ENCODE measurements around the gene CYB5R3.
"Not testable (repeated sequence)": the region's sequence is repeated elsewhere in the genome, so short reads cannot be mapped to it uniquely, and the experiment has no call there.

DNA sequence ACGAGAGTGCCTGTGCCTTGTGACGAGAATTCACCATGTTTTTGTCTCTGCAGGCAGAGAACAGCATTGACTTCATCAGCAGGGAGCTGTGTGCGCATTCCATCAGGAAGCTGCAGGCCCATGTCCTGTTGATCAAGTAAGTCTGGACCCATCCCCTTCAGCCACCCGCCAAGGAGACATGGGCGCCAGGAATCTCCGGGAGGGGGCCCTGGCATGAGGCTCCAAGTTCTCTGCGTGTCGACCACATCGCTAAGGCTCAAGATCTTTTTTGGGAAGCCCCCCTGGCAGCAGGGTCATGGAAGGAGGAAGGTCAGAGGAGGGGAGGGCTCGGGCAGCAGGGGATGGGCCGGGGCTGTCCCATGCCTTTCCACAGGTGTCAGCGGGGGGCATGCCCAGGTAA is 78.1 kb downstream of the CYB5R3 start:
- TF ChIP-seq, protein P1, sequence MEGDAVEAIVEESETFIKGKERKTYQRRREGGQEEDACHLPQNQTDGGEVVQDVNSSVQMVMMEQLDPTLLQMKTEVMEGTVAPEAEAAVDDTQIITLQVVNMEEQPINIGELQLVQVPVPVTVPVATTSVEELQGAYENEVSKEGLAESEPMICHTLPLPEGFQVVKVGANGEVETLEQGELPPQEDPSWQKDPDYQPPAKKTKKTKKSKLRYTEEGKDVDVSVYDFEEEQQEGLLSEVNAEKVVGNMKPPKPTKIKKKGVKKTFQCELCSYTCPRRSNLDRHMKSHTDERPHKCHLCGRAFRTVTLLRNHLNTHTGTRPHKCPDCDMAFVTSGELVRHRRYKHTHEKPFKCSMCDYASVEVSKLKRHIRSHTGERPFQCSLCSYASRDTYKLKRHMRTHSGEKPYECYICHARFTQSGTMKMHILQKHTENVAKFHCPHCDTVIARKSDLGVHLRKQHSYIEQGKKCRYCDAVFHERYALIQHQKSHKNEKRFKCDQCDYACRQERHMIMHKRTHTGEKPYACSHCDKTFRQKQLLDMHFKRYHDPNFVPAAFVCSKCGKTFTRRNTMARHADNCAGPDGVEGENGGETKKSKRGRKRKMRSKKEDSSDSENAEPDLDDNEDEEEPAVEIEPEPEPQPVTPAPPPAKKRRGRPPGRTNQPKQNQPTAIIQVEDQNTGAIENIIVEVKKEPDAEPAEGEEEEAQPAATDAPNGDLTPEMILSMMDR (IDR thresholded peaks at IDR 0.05) = not testable (repeated sequence)
- not testable (repeated sequence) for TF ChIP-seq POLR2AphosphoS5, POLR2A (IDR thresholded peaks at IDR 0.05)

All from suprapubic skin (tissue), 4 donors.